Smooth muscle cell (in vitro differentiated cells): ENCODE data around the gene TSPAN9. TPM values are rescaled to one million over a fixed set of nuclear protein-coding genes. Genes with fewer than 3 reads are reported as not detected.

Source experiments
- DNase-seq: peaks from one replicate; lab custom pipeline; 2025; ENCODE audit not compliant: unreplicated experiment; lab: John Stamatoyannopoulos, UW
- H2AFZ ChIP-seq: fragments of 200-600 bp; sonication (generic); 2 replicates; pipeline ENCODE4 v1.6.0; 2016; ENCODE audit warnings: antibody characterized with exemption, low read depth, mild to moderate bottlenecking
- H3F3A ChIP-seq: fragments of 200-600 bp; sonication (generic); 2 replicates; pipeline ENCODE4 v1.6.0; 2017; ENCODE audit warnings: antibody characterized with exemption, low read depth
- H3K27ac ChIP-seq: fragments of 200-600 bp; sonication (generic); 2 replicates; pipeline ENCODE4 v1.5.1; 2016; ENCODE audit warnings: low read depth, mild to moderate bottlenecking
- H3K27me3 ChIP-seq: fragments of 200-600 bp; sonication (generic); 2 replicates; pipeline ENCODE4 v1.6.1; 2016; ENCODE audit warnings: low read depth, mild to moderate bottlenecking
- H3K36me3 ChIP-seq: fragments of 200-600 bp; sonication (generic); 2 replicates; pipeline ENCODE4 v1.5.1; 2016; ENCODE audit warnings: low read depth
- H3K4me1 ChIP-seq: fragments of 200-600 bp; sonication (generic); 2 replicates; pipeline ENCODE4 v1.5.1; 2016; ENCODE audit warnings: low read depth
- H3K4me2 ChIP-seq: fragments of 200-600 bp; sonication (generic); 2 replicates; pipeline ENCODE4 v1.6.0; 2016; ENCODE audit warnings: mild to moderate bottlenecking
- H3K4me3 ChIP-seq: fragments of 200-600 bp; sonication (generic); 2 replicates; pipeline ENCODE4 v1.5.1; 2016; ENCODE audit warnings: mild to moderate bottlenecking
- H3K79me2 ChIP-seq: fragments of 200-600 bp; sonication (generic); 2 replicates; pipeline ENCODE4 v1.6.0; 2016; ENCODE audit warnings: low read depth, mild to moderate bottlenecking
- H3K9ac ChIP-seq: fragments of 200-600 bp; sonication (generic); 2 replicates; pipeline ENCODE4 v1.6.0; 2016; ENCODE audit warnings: low read depth
- H3K9me3 ChIP-seq: fragments of 200-600 bp; sonication (generic); replicated peaks from 2 replicates; pipeline ENCODE4 v1.5.1; 2016; ENCODE audit warnings: low read depth
- H4K20me1 ChIP-seq: fragments of 200-600 bp; sonication (generic); 2 replicates; pipeline ENCODE4 v1.6.0; 2016; ENCODE audit warnings: low read depth
- CTCF ChIP-seq: fragments of 200-600 bp; sonication (generic); IDR thresholded peaks from 2 replicates; pipeline ENCODE4 v1.5.1; 2017; ENCODE audit warnings: borderline replicate concordance, mild to moderate bottlenecking, antibody characterized with exemption; ENCODE audit not compliant: insufficient read depth, poor library complexity, severe bottlenecking
- WGBS: methylation state at CpG from one replicate; pipeline ENCODE4 v1.1.7; 2016; ENCODE audit warnings: low lambda C conversion rate; 5-methylcytosine and 5-hydroxymethylcytosine counted together
- polyA plus RNA-seq: library from polyadenylated mRNA; unstranded; fragments of >200 nt; fragmentation: Nextera tagmentation; extraction: Ambion mirVana; gene quantifications from 2 replicates; pipeline ENCODE4 v1.2.1, GENCODE V29; 2016
- total RNA-seq: library from RNA; depleted of rRNA; stranded (reverse); fragments of >200 nt; gene quantifications from 2 replicates; pipeline ENCODE4 v1.2.3, GENCODE V29; 2014

The TSPAN9 gene
- total and polyA plus RNA-seq, 2 experiments from 2014 or later: 17.7 to 29.8 TPM

GRCh38 chr12:3204730-3205531 is 127.8 kb downstream of the TSPAN9 start:
- H3K4me3 ChIP-seq: no peak overlapping the region
- H4K20me1 ChIP-seq: peaks cover 84% of the 10 kb centered on the region
- H3K27me3 ChIP-seq: peaks cover 13% of the 10 kb centered on the region
- DNase-seq: no peak
- H3K4me1 ChIP-seq: peaks cover 20% of the 10 kb centered on the region
- no peaks in the 10 kb centered on the region for H3K36me3 ChIP-seq
- no peaks in the 10 kb centered on the region for H3F3A ChIP-seq
- 89% methylated on average over 15 of the region's 16 CpGs for WGBS
- TF ChIP-seq CTCF: no peak
- no peaks in the 10 kb centered on the region for H3K9me3 ChIP-seq
- no peaks in the 10 kb centered on the region for H3K79me2 ChIP-seq
- no peak overlapping the region for H3K27ac ChIP-seq
- H3K9ac ChIP-seq: no peak overlapping the region
- no peak overlapping the region for H3K4me2 ChIP-seq
- no peak overlapping the region for H2AFZ ChIP-seq

- Histone ChIP-seq H4K20me1 (peaks cover 83% of the 10 kb centered on the region), H3K36me3 (no peaks in the 10 kb centered on the region), H2AFZ (no peak overlapping the region), H3K79me2 (no peaks in the 10 kb centered on the region), H3F3A (no peaks in the 10 kb centered on the region), H3K9me3 (no peaks in the 10 kb centered on the region), H3K4me1 (peaks cover 17% of the 10 kb centered on the region), H3K4me3 (no peak overlapping the region), H3K4me2 (no peak overlapping the region), H3K27me3 (peaks cover 12% of the 10 kb centered on the region), H3K27ac (no peak overlapping the region), H3K9ac (no peak overlapping the region)
- TF ChIP-seq CTCF: no peak
- no peak for DNase-seq
- 93% methylated on average over 13 of the region's 13 CpGs for WGBS
These were observed 128.8 kb downstream of the TSPAN9 start for GRCh38 chr12:3205742-3206519.

GRCh38 chr12:3206536-3207072 is 129.4 kb downstream of the TSPAN9 start:
- no peak for TF ChIP-seq CTCF
- Histone ChIP-seq H3K4me1 (peaks cover 10% of the 10 kb centered on the region), H3K79me2 (no peaks in the 10 kb centered on the region), H3K27ac (no peak overlapping the region), H3K9ac (no peak overlapping the region), H3F3A (no peaks in the 10 kb centered on the region), H3K27me3 (peaks cover 5% of the 10 kb centered on the region), H3K36me3 (no peaks in the 10 kb centered on the region), H4K20me1 (peaks cover 81% of the 10 kb centered on the region), H3K4me3 (no peak overlapping the region), H3K4me2 (no peak overlapping the region), H3K9me3 (no peaks in the 10 kb centered on the region), H2AFZ (no peak overlapping the region)
- DNase-seq: no peak
- WGBS: 91% methylated on average over 5 of the region's 5 CpGs
